ENCODE data around the gene RPA1.
"Not testable (repeated sequence)": the region's sequence is repeated elsewhere in the genome, so short reads cannot be mapped to it uniquely, and the experiment has no call there.

The RPA1 gene

DNA sequence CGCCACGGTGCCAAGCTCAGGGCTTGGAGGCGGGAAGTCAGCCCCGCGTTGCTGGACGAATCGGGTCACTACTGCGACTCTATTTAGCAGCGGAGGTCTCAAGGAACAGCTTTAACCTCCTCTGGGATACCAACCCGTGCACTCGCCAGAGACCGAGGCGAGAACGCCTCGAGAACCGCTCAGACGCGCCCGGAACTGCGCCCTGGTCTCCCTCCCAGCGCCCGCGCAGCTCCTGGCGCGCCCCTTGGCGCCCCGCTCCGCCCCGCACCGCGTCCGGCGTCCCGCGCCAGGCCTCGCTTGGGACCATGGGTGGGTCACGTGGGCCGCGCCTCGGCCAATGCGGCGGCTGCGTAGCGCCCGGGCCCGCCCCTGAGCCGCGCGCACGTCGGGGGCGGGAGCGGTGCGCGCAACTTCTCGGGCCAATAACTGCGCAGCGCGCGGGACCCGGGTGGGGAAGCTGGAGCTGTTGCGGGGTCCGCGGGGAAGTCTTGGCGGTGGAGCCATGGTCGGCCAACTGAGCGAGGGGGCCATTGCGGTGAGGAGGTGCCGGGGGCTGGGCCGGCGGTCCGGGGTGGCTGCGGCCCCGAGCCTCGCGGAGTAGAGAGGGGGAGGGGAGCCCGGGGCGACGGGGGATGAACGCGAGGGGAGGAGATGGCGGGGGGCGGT is at the start of gene RPA1, which contains the start of gene SMYD4:
Gene RPA1, plus strand, starts transcription at position 414 of the 666 bp plus-strand sequence. Its CDS starts 89 bp downstream, at position 503.
Gene SMYD4, minus strand, starts transcription at position 311 of the 666 bp plus-strand sequence. CDS start 1,908 bp downstream, outside the sequence.
- peak; percentile 50 for DNase-seq (ENCODE audit: low read depth, low spot score)

DNA sequence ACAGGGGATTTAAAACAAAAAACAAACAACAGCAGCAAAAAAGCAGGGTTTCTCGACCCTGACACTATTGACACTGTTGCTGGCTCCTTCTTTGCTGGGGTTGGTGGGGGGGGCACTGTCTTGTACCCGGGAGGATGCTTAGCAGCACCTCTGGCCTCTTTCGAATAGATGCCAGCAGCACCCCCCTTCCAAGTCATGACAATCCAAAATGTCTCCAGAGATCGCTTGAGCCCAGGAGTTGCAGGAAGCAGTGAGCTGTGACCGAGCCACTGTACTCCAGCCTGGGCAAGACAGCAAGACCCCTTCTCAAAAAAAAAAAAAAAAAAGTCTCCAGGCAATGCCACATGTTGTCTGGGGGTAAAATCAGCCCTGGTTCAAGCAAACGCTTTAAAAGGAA is 47.6 kb upstream of the RPA1 start:
- no peak for DNase-seq (ENCODE audit: low read depth, low spot score)

DNA sequence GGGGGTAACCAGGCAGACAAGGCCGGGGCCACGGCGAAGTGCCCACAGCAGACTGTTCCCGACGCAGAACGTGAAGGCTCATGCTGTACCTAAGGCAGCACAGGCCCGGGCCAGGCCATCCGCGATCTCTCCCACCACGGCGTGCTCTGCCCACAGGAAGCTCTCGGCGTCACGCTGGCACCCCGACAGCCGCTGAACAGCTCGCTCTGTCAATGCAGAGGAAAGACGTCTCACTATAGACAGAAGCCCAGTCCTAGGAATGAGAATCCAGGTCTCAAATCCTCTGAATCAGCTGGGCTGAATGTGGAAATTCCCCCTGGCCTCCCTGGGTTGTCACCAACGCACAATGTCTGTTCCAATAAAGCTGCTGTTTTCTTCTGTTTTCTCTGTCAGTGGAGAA is 46.5 kb upstream of the RPA1 start:
- DNase-seq (ENCODE audit: low read depth, low spot score) = no peak

- DNase-seq (ENCODE audit: low read depth, low spot score) = no peak
Measured at GRCh38 chr17:1783834-1784611, 45.8 kb upstream of the RPA1 start.

DNA sequence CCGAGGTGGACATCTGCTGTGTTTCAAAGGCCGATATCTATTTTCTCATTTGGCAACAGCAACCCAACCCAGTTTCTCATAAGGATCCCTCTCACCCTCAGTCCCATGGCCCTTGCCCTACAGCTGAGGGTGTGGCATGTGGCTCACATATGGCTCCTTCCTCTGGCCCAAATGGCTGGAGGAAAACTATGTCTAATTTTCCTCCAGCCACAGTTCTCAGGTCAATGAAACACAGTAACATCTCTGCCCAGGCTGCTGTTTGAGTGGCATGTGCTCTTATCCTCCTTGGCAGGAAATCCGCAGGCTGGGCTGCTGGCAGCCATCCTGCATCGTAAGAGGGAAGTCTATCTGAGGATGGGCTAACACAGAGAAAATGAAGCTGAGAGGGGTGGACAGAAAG is 43.9 kb upstream of the RPA1 start:
- no peak for DNase-seq (ENCODE audit: low read depth, low spot score)

- DNase-seq (ENCODE audit: low read depth, low spot score) = no peak
Measured at GRCh38 chr17:1786708-1787107, 43.1 kb upstream of the RPA1 start.

GRCh38 chr17:1787301-1787902 is 42.4 kb upstream of the RPA1 start:
- no peak for DNase-seq (ENCODE audit: low read depth, low spot score)

DNA sequence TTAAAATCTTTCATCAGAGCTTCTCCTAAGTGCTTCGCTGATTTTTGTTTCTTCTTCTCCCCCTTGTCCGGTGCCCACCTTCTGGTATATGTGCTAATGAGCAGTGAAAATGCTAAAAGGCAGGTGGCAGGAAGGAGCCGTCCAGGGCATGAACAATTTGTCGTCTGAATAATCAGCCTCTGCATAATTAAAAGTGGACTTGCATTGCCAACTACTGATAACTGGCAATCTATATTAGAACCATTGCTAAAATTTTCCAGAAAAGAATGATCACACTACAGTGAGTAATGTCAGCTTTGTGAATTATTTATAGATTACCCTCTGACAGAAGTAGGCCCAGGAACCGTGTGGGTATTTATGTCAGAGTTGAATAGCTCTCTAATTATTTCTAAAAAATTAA is 39.9 kb upstream of the RPA1 start:
- DNase-seq (ENCODE audit: low read depth, low spot score) = no peak

- DNase-seq (ENCODE audit: low read depth, low spot score) = no peak
Measured at GRCh38 chr17:1792495-1793446, 37.0 kb upstream of the RPA1 start.

GRCh38 chr17:1793447-1793806 is 36.4 kb upstream of the RPA1 start:
- no peak for DNase-seq (ENCODE audit: low read depth, low spot score)

- DNase-seq (ENCODE audit: low read depth, low spot score) = no peak
Measured at GRCh38 chr17:1796800-1797199, 33.0 kb upstream of the RPA1 start.

- DNase-seq (ENCODE audit: low read depth, low spot score) = no peak
Measured at GRCh38 chr17:1797323-1797722, 32.5 kb upstream of the RPA1 start.

- DNase-seq (ENCODE audit: low read depth, low spot score) = not testable (repeated sequence)
Measured at GRCh38 chr17:1797846-1798245, 32.0 kb upstream of the RPA1 start.

DNA sequence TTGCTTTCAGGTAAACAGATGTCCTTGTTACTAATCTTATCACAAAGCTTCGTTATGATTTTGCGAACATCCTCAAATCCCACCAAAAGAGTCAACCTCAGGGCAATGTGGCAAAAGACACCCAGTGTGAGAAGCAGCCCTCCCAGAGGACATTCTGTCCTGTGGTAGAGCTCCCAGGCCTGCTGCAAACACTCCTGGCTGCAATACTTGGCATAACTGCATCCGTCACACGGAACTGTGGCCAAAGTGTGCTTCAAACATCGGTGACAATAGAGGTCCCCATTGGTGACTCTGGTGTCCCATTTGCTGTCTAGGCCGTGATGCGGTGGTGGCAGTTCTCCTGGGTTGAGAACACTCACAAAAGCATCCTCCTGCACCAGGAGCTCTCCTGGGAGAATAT is 29.6 kb upstream of the RPA1 start:
- no peak for DNase-seq (ENCODE audit: low read depth, low spot score)

DNA sequence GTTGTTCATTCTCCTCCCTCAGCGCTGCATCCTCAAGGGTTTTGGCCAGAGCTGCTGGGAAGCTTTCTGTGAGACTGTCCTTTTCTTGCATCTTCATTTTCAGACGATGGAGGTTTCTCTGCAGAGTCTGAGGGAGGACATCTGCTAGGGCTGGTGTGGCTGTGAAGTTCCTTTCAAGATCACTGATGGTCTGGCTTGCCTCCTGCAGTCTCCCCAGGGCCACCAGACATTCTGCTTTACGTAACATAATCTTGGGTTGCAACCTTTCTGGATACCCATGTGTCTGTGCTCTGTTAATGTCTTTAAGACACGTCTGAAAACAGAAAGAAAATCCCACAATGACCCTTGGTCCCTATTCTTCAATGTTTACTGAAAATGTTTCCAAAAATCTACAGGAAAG is 29.1 kb upstream of the RPA1 start:
- no peak for DNase-seq (ENCODE audit: low read depth, low spot score)

- no peak for DNase-seq (ENCODE audit: low read depth, low spot score)
Measured at GRCh38 chr17:1802429-1802828, 27.4 kb upstream of the RPA1 start.

DNA sequence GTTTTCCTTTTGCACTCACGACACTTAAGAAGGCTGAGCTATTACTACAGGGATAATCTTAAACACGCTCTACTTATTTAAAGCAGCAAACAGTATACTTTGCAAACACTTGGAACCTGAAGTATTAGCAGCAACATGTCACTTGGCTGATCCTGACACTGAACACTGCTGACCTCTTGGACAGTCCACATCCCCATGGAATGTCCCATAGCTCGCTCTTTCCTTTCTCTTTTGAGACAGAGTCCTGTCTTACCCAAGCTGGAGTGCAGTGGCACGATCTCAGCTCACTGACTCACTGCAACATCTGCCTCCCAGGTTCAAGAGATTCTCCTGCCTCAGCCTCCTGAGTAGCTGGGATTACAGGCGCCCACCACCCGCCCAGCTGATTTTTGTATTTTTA is 26.5 kb upstream of the RPA1 start:
- no peak for DNase-seq (ENCODE audit: low read depth, low spot score)

- no peak for DNase-seq (ENCODE audit: low read depth, low spot score)
Measured at GRCh38 chr17:1807890-1808289, 21.9 kb upstream of the RPA1 start.

GRCh38 chr17:1808644-1809043 is 21.2 kb upstream of the RPA1 start:
- no peak for DNase-seq (ENCODE audit: low read depth, low spot score)

DNA sequence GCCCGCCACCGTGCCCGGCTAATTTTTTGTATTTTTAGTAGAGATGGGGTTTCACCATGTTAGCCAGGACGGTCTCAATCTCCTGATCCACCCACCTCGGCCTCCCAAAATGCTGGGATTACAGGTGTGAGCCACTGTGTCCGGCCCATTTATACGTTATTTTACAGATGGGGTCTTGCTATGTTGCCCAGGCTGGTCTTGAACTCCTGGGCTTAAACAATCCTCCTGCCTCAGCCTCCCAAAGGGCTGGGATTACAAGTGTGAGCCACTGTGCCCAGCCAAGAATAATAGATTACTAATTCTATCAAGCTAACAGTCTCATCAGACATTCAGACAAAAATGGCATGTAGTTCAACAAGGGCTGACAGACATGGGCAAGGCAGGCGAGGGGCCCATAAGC is 20.0 kb upstream of the RPA1 start:
- DNase-seq (ENCODE audit: low read depth, low spot score) = not testable (repeated sequence)

- no peak for DNase-seq (ENCODE audit: low read depth, low spot score)
Measured at GRCh38 chr17:1810450-1811103, 19.2 kb upstream of the RPA1 start.
